ENCODE data around the gene RAB19. TPM values are rescaled to one million over a fixed set of nuclear protein-coding genes. Genes with fewer than 3 reads are reported as not detected.

The RAB19 gene
- total and polyA plus RNA-seq, 10 of the 15 experiments (the other 5 are each of a cell fraction or from before 2014, with no cell fraction given), result 0.14 to 1.0 (median 0.23) TPM; not detected in 5

DNA sequence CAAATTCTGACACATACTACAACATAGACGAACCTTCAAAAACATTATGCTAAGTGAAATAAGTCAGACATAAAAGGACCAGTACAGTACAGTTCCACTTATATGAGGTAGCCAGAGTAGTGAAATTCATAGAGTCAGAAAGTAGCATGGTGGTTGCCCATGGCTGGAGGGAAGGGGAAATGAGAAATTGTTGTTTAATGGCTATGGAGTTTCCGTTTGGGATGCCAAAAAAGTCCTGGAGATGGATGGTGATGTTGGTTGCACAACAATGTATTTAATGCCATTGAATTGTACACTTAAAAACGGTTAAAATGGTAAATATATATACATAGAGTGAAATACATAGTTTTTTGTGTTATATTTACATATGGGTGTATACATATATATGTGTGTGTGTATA, 3.5 kb upstream of the RAB19 start (continued):
- TF ChIP-seq NR2C2 (IDR thresholded peaks at IDR 0.05; ENCODE audit: borderline replicate concordance, control insufficient read depth, insufficient read length, low read depth) (no peak), RUNX3 (IDR thresholded peaks at IDR 0.05; ENCODE audit: low read length) (no peak)

GRCh38 chr7:140402178-140402835, 1.6 kb upstream of the RAB19 start:
- no peak for ATAC-seq

More at GRCh38 chr7:140402178-140402835, 1.6 kb upstream of the RAB19 start:
- Histone ChIP-seq H3K4me3 (no peak overlapping the region), H3K27me3 (replicated peaks in 1 of 2; ENCODE audit: control insufficient read depth in 2 of 2, insufficient read depth in 2 of 2, low read length in 1 of 2) (peaks cover 0 to 3% of the 10 kb centered on the region in 2 experiments; a peak in 2 of 4 replicates), H3K27ac (ENCODE audit: control insufficient read depth, insufficient read depth) (no peak overlapping the region), H3K9ac (ENCODE audit: control insufficient read depth, insufficient read depth, low read length) (no peak overlapping the region), H3K4me1 (ENCODE audit: control insufficient read depth, insufficient read depth, low read length) (no peaks in the 10 kb centered on the region), H2AFZ (ENCODE audit: control insufficient read depth, low read depth, low read length) (no peak overlapping the region), H3K79me2 (ENCODE audit: control insufficient read depth, insufficient read depth, low read length) (peaks cover 3% of the 10 kb centered on the region), H3K9me3 (replicated peaks; ENCODE audit: control insufficient read depth, insufficient read depth, low read length) (no peaks in the 10 kb centered on the region), H3K4me2 (ENCODE audit: control insufficient read depth, insufficient read depth) (no peak overlapping the region), H3K36me3 (ENCODE audit: control insufficient read depth in 2 of 2, insufficient read depth in 2 of 2, low read length in 1 of 2) (no peaks in the 10 kb centered on the region), H4K20me1 (ENCODE audit: control insufficient read depth, insufficient read depth) (no peaks in the 10 kb centered on the region)
- FAIRE-seq (no peak), DNase-seq (ENCODE audit: low read depth, low spot score) (no peak)
- BruUV-seq (replicated peaks), result no TSS peak
- ChIA-PET RAD21 (ENCODE audit: unreplicated experiment) (no interaction called here), POLR2A (no interaction called here), SMC1A (ENCODE audit: uncharacterized antibody, unreplicated experiment) (interaction anchor here (0.7 kb wide), 1 partner anchor 12 kb away, joined by 3 read pairs; no protein-coding TSS in a partner anchor), CTCF (no interaction called here)
- 22% methylated on average over 2 of the region's 2 CpGs for WGBS (ENCODE audit: insufficient coverage, insufficient replicate concordance, low lambda C conversion rate, missing lambda C conversion rate)
- in situ Hi-C loops (cut with MboI) (no loop called here), intact Hi-C loops (cut with micrococcal nuclease; ENCODE audit: unreplicated experiment) (no loop called here)
- no peak for TF ChIP-seq RELB (IDR thresholded peaks at IDR 0.05; ENCODE audit: low read depth)
- no peak for TF ChIP-seq RAD21 (IDR thresholded peaks at IDR 0.05; ENCODE audit: insufficient read depth, low read depth, low read length)
- TF ChIP-seq TCF3 (IDR thresholded peaks at IDR 0.05; ENCODE audit: borderline replicate concordance, insufficient read depth, low read depth, low read length), result no peak
- TF ChIP-seq HDGF (IDR thresholded peaks at IDR 0.05), result no peak
- no peak for TF ChIP-seq YBX1 (IDR thresholded peaks at IDR 0.05)
- TF ChIP-seq CHD1 (IDR thresholded peaks at IDR 0.05; ENCODE audit: low read depth, low read length), result no peak
- TF ChIP-seq CBX3 (IDR thresholded peaks at IDR 0.05; ENCODE audit: borderline replicate concordance, low read depth), result no peak
- TF ChIP-seq POLR2AphosphoS2 (IDR thresholded peaks at IDR 0.05; ENCODE audit: low read depth, low read length), result no peak
- no peak for TF ChIP-seq POLR2AphosphoS5 (IDR thresholded peaks at IDR 0.05; ENCODE audit: low read length)
- TF ChIP-seq KLF5 (IDR thresholded peaks at IDR 0.05; ENCODE audit: partially characterized antibody), result no peak
- TF ChIP-seq CHD4 (IDR thresholded peaks at IDR 0.05), result no peak
- no peak for TF ChIP-seq RUNX3 (IDR thresholded peaks at IDR 0.05; ENCODE audit: low read length)
- TF ChIP-seq ELK1 (IDR thresholded peaks at IDR 0.05; ENCODE audit: low read depth, low read length), result no peak
- no peak for TF ChIP-seq IKZF2 (IDR thresholded peaks at IDR 0.05)
- TF ChIP-seq, protein P1, sequence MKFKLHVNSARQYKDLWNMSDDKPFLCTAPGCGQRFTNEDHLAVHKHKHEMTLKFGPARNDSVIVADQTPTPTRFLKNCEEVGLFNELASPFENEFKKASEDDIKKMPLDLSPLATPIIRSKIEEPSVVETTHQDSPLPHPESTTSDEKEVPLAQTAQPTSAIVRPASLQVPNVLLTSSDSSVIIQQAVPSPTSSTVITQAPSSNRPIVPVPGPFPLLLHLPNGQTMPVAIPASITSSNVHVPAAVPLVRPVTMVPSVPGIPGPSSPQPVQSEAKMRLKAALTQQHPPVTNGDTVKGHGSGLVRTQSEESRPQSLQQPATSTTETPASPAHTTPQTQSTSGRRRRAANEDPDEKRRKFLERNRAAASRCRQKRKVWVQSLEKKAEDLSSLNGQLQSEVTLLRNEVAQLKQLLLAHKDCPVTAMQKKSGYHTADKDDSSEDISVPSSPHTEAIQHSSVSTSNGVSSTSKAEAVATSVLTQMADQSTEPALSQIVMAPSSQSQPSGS (IDR thresholded peaks at IDR 0.05; ENCODE audit: low read length), result no peak
